RWPE2 (cell line): ENCODE results near the gene ASCC1.
"Not testable (repeated sequence)": the region's sequence is repeated elsewhere in the genome, so short reads cannot be mapped to it uniquely, and the experiment has no call there.

Source experiments
- ATAC-seq: fragments of 200-7000 bp; cut with Tn5 transposase; 3 replicates; pipeline ENCODE4 v1.9.1; 2021; ENCODE audit warnings: low read depth
- DNase-seq: peaks from one replicate; pipeline ENCODE4 v3.0.0-alpha.2; 2020; ENCODE audit warnings: low spot score
- H3K27ac ChIP-seq: fragments of 450-650 bp; 2 replicates; pipeline ENCODE4 v1.5.1; 2017; ENCODE audit warnings: mild to moderate bottlenecking; ENCODE audit not compliant: poor library complexity, severe bottlenecking
- H3K27me3 ChIP-seq: fragments of 250-450 bp; sonication (Bioruptor Pico); 2 replicates; pipeline ENCODE4 v1.5.1; 2021; ENCODE audit warnings: mild to moderate bottlenecking, moderate library complexity; ENCODE audit not compliant: insufficient read depth, poor library complexity, severe bottlenecking
- H3K36me3 ChIP-seq: fragments of 250-450 bp; sonication (Bioruptor Pico); 2 replicates; pipeline ENCODE4 v1.5.1; 2020; ENCODE audit warnings: low read depth, mild to moderate bottlenecking, moderate library complexity
- H3K4me1 ChIP-seq: fragments of 250-450 bp; sonication (Bioruptor Pico); 2 replicates; pipeline ENCODE4 v1.5.1; 2021; ENCODE audit warnings: mild to moderate bottlenecking, moderate library complexity; ENCODE audit not compliant: insufficient read depth, poor library complexity, severe bottlenecking
- H3K4me3 ChIP-seq: fragments of 250-450 bp; sonication (Bioruptor Pico); 2 replicates; pipeline ENCODE4 v1.5.1; 2021; ENCODE audit warnings: mild to moderate bottlenecking, moderate library complexity; ENCODE audit not compliant: severe bottlenecking
- H3K9me3 ChIP-seq: fragments of 250-450 bp; sonication (Bioruptor Pico); 2 replicates; pipeline ENCODE4 v1.5.1; 2021; ENCODE audit warnings: mild to moderate bottlenecking, moderate library complexity; ENCODE audit not compliant: severe bottlenecking
- TF ChIP-seq, protein P1 (sequence below): fragments of 450-650 bp; IDR thresholded peaks from one replicate; pipeline ENCODE4 v1.5.1; 2017; ENCODE audit warnings: mild to moderate bottlenecking, moderate library complexity; ENCODE audit not compliant: poor library complexity, severe bottlenecking

Gene ASCC1

DNA sequence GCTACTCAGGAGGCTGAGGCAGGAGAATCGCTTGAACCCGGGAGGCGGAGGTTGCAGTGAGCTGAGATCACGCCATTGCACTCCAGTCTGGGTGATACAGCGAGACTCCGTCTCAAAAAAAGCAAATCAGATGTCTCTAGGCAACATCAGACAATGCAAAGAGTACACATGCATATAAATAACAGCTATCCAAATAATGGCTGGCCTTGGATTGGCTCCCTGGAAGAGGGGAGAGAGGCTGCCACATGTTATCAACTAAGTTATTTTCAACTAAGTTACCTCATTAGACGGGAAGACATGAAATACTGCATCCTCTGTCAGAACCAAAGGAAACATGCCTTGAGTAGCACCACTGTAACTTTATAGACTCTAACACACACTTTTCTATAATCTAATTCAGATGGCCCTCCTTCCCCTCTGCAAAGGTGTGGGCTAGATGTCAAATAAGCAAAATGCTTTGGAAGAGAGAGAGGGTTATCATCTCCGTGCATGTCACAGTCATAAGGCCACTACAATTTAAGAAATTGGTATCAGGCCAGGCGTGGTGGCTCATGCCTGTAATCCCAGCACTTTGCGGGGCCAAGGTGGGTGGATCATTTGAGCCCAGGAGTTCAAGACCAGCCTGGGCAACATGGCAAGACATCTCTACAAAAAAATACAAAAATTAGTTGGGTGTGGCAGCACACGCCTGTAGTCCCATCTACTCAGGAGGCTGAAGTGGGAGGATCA, 105.2 kb downstream of the ASCC1 start:
- ATAC-seq (no peak), DNase-seq (no peak)
- TF ChIP-seq, protein P1, sequence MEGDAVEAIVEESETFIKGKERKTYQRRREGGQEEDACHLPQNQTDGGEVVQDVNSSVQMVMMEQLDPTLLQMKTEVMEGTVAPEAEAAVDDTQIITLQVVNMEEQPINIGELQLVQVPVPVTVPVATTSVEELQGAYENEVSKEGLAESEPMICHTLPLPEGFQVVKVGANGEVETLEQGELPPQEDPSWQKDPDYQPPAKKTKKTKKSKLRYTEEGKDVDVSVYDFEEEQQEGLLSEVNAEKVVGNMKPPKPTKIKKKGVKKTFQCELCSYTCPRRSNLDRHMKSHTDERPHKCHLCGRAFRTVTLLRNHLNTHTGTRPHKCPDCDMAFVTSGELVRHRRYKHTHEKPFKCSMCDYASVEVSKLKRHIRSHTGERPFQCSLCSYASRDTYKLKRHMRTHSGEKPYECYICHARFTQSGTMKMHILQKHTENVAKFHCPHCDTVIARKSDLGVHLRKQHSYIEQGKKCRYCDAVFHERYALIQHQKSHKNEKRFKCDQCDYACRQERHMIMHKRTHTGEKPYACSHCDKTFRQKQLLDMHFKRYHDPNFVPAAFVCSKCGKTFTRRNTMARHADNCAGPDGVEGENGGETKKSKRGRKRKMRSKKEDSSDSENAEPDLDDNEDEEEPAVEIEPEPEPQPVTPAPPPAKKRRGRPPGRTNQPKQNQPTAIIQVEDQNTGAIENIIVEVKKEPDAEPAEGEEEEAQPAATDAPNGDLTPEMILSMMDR: no peak
- no peak overlapping the region for H3K4me3 ChIP-seq
- H3K27me3 ChIP-seq: no peaks in the 10 kb centered on the region
- H3K27ac ChIP-seq: no peak overlapping the region
- H3K36me3 ChIP-seq: no peaks in the 10 kb centered on the region
- H3K9me3 ChIP-seq: no peaks in the 10 kb centered on the region
- peaks cover 21% of the 10 kb centered on the region for H3K4me1 ChIP-seq

DNA sequence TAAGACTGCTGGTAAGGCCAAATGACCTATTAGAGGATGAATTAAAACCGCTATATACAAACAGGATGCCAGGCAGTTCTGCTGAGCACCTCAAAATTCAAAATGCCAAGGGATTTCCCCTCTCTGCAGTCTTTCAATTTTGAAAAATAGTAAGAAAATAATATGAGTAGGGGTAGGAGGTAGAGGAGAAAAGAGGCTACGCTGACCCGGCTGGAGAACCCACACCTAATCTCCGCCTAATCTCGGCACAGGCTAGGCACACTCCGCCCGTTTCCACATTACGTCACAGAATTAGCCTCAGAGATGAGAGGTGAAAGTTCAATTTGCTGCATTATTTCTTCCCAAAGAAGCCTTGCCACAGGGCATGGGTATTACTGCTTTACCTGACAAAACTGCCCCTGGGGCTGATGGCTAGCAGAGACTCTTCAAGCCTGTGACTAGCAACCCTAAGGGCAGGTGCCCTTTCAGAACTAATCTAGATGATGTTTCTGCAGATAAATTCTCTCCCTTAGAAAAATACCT, 106.4 kb downstream of the ASCC1 start:
- Histone ChIP-seq H3K27ac (peak overlapping the region; percentile 88), H3K4me3 (no peak overlapping the region)
- ATAC-seq: no peak

DNA sequence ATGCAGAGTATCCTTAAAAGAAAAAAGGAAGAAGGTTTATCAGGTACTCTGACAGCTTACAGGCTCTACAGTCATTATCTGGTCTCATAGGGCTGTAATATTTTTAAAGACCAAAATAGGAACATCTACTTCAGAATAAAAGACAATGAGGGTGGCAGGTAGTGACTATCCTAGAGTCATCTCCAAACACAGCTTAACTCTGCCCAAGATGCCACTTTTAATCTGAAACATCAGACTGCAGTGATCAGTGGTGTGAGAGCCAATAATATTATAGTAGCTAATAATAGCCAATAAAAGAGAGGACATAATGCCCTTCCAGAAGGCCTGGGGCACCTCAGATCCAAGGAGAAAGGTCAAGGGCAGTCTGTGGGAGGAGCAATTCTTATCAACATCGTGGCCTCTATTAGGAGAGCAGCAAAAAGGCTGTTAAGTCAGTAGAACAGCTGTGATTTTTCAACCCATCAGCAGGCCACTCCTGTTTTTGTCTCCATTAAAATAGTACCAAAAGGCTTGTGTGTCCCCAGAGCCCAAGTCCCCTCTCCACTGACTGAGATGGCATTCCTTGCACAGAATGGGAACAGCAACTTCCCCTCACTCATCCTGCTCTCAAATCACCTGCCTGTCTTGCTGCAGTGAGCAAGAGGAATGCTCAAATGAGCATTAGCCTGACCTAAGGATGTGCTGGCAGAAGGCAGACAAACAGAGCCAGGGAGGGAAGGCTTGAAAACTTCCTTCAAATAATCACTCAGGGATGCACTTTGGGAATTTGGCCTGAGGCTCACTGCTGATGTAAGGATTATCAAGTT, 107.0 kb downstream of the ASCC1 start:
- no peaks in the 10 kb centered on the region for H3K9me3 ChIP-seq
- DNase-seq: no peak
- H3K4me3 ChIP-seq: no peak overlapping the region
- TF ChIP-seq, protein P1: no peak
- peak overlapping the region; percentile 88 for H3K27ac ChIP-seq
- ATAC-seq: peak; percentile 38; the same call in 2 of the 3 replicates
- peaks cover 3% of the 10 kb centered on the region; the same call in 1 of the 2 replicates for H3K36me3 ChIP-seq
- H3K27me3 ChIP-seq: no peaks in the 10 kb centered on the region
- peaks cover 21% of the 10 kb centered on the region for H3K4me1 ChIP-seq

More for the DNA sequence above, 106.4 kb downstream of the ASCC1 start:
- Histone ChIP-seq H3K27me3 (no peaks in the 10 kb centered on the region), H3K36me3 (no peaks in the 10 kb centered on the region), H3K9me3 (no peaks in the 10 kb centered on the region), H3K4me1 (peaks cover 21% of the 10 kb centered on the region)
- no peak for DNase-seq
- TF ChIP-seq, protein P1: no peak

DNA sequence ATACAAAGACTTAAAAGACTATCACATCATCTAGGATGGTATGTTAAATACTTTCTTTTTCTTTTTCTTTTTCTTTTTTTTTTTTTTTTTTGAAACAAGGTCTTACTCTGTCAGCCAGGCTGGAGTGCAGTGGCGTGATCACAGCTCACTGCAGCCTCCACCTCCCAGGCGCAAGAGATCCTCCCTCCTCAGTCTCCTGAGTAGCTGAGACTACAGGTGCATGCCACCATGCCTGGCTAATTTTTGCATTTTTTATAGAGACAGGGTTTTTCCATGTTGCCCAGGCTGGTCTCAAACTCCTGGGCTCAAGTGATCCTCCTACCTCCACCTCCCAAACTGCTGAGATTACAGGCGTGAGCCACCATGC, 108.1 kb downstream of the ASCC1 start:
- not testable (repeated sequence) for H3K9me3 ChIP-seq, ATAC-seq, DNase-seq, H3K36me3 ChIP-seq, H3K4me3 ChIP-seq, H3K27me3 ChIP-seq
- peaks cover 21% of the 10 kb centered on the region for H3K4me1 ChIP-seq
- peak overlapping the region; percentile 88 for H3K27ac ChIP-seq

DNA sequence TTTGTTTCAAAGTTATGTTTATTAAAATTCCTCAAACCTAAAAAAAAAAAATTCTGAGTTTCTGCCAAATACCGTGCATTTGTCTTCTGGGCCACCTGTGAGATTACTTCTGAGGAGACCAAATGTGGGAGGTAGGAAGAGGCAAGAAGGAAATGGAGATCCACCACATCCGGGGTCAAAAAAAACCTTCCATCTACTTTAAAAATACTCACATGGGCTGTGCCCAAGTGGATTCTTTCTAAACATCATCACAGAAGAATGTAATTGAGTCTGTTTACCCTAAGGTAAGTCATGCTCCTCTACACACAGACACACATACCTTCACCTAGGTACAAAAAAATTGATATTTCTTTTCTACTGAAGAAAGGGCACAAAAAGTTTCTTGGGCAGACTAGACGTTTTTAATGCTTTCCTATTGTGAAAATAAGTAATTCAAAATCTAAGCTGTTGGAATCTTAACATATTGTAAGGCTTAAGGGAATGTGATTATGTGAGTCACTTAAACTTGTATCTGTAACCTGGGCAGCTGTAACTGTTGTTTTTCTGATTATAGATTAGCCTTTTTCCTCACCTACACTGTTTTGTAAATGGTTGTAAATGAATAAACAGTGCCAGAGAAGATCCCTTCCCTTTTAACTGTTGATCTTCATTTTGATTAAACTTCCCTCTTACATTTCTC, 108.6 kb downstream of the ASCC1 start:
- Histone ChIP-seq H3K27ac (peak overlapping the region; percentile 88), H3K36me3 (peaks cover 6% of the 10 kb centered on the region), H3K9me3 (no peaks in the 10 kb centered on the region), H3K4me1 (peaks cover 21% of the 10 kb centered on the region), H3K4me3 (no peak overlapping the region), H3K27me3 (no peaks in the 10 kb centered on the region)
- TF ChIP-seq, protein P1: no peak
- ATAC-seq (peak; percentile 98), DNase-seq (no peak)
